ENCODE results near the gene ZDHHC12.
A peak's percentile ranks its signal among the peaks of the same experiment; 100 is the strongest.

ZDHHC12 gene

GRCh38 chr9:128685636-128686489, 38.1 kb downstream of the ZDHHC12 start:
- DNase-seq (ENCODE audit: low spot score): no peak

DNA sequence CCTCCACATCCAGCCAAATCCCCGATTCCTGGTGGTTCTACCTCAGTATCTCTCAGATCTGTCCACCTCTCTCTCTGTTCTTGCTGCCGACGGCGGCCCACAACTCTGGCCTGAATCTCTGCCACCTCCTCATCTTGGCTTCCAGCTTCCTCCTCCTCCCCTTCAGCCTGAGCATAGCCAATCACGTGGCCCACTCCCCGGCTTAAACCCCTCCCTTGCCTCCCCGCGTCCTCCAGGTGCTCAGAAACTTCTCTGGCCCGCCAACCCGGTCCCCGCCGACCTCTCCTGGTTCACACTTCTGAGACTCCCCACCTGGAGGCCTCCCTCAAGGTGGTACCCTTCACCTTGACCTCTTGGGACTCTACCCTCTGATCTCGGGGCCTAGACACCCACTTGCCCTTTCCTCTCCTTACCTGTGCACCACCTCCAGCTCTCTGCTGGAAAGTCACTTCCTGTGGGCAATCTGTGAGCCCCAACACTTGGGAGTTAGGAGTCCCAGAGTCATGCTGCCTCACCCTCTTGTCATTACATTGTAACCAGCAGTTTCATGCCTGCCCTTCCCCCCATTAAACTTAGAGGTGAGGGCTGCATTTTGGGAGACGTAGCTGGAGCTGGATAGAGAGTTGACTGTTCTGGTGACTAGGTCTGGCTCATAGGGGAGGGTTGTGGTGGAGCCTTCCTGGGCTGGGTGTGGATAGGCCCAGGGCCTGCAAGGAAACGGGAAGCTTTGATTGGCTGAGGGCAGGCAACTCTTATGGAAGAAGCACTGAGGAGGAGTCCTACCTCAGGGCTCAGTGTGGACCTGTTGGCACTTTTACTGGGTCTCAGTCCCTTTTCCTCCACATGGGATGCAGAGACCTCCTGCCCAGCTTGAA, 39.4 kb downstream of the ZDHHC12 start:
- peak; percentile 64 for DNase-seq (ENCODE audit: low spot score)

DNA sequence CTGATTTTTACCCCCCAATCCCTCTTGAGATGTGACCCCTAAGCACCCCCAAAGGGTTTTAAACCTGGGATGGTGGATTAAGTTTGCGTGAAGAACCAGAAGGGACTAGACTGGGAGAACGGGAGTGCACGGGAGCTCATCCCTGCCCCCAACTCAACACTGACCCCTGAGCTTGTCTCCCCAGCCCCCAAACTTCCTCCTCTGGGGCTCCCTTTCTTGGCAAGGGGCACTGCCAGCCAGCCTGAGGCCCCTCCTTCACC, 39.9 kb downstream of the ZDHHC12 start:
- DNase-seq (ENCODE audit: low spot score): no peak

- no peak for DNase-seq (ENCODE audit: low spot score)
Observed at GRCh38 chr9:128683340-128684064, 40.4 kb downstream of the ZDHHC12 start.

DNA sequence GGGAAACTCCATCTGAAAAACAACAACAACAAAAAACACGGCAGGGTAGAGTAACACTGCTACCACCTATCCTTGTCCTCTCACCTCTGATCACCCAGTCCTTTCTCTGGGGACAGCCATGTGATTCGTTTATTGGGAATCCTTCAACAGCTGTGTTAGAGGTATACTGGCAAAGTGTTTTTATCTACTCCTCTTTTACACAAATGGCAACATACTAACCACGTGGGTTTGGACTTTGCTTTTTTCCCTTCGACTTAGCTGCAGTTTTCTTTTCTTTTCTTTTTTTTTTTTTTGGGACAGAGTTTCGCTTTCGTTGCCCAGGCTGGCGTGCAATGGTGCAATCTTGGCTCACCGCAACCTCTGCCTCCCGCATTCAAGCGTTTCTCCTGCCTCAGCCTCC, 46.1 kb downstream of the ZDHHC12 start:
- no peak for DNase-seq (ENCODE audit: low spot score)

GRCh38 chr9:128675382-128675781, 48.5 kb downstream of the ZDHHC12 start:
- no peak for DNase-seq (ENCODE audit: low spot score)
